Testis (tissue), 3 donors: ENCODE data around the gene C2orf66. TPM values are rescaled to one million over a fixed set of nuclear protein-coding genes. Genes with fewer than 3 reads are reported as not detected.

Source experiments
- DNase-seq: peaks from one replicate; pipeline ENCODE4 v3.0.0-alpha.2; 2019
- H3K27ac ChIP-seq, 2 donors: fragments of 200-600 bp; sonication (generic); one replicate each; pipeline ENCODE4 v1.5.1; 2019
- H3K27me3 ChIP-seq: fragments of 200-600 bp; sonication (generic); one replicate; pipeline ENCODE4 v1.5.1; 2019
- H3K36me3 ChIP-seq: fragments of 200-600 bp; sonication (generic); one replicate; pipeline ENCODE4 v1.5.1; 2017; ENCODE audit warnings: low read depth; ENCODE audit errors: missing control alignments
- H3K4me1 ChIP-seq: fragments of 200-600 bp; sonication (generic); one replicate; pipeline ENCODE4 v1.5.1; 2019
- H3K4me3 ChIP-seq, 2 donors: fragments of 200-600 bp; sonication (generic); one replicate each; pipeline ENCODE4 v1.5.1; 2017 to 2019
- H3K9me3 ChIP-seq: fragments of 200-600 bp; sonication (generic); one replicate; pipeline ENCODE4 v1.5.1; 2017
- POLR2A ChIP-seq: fragments of 450-650 bp; IDR thresholded peaks from one replicate; pipeline ENCODE4 v1.6.1; 2017; ENCODE audit warnings: antibody characterized with exemption, mild to moderate bottlenecking, moderate library complexity
- WGBS, 2 donors: methylation state at CpG; one replicate each; pipeline ENCODE4 v1.1.5; 2018; 5-methylcytosine and 5-hydroxymethylcytosine counted together
- intact Hi-C: fragments of 100-400 bp; cut with DNase I; formaldehyde crosslinking; loops from one replicate; pipeline ENCODE4 v1.15.1; 2023; ENCODE audit warnings: low total_unique reads
- polyA plus RNA-seq: library from polyadenylated mRNA; stranded (reverse); fragments of 350-450 nt; fragmentation: Illumina TruSeq; extraction: RNeasy Lipid Tissue Mini Kit (QIAGEN cat#74804); gene quantifications from one replicate; pipeline ENCODE4 v1.2.3, GENCODE V29; 2014; ENCODE audit warnings: low read depth, low replicate concordance; ENCODE audit not compliant: insufficient read depth
- total RNA-seq, 2 donors: library from RNA; depleted of rRNA; stranded (reverse); fragments of >200 nt; gene quantifications; one replicate each; pipeline ENCODE4 v1.2.3, GENCODE V29; 2016
- TF ChIP-seq, protein P1 (sequence below), 3 experiments: fragments of 450-650 bp in 2 of 3; fragments of 200-600 bp in 1 of 3; sonication (generic) in 1 of 3; IDR thresholded peaks; one replicate each; pipeline ENCODE4 v1.5.1; 2016 to 2019; ENCODE audit warnings: antibody characterized with exemption in 3 of 3, mild to moderate bottlenecking in 2 of 3, moderate library complexity in 1 of 3

C2orf66 gene
- total and polyA plus RNA-seq, 3 donors from 2014 or later, result 0.87 to 1.2 TPM; not detected in 1

DNA sequence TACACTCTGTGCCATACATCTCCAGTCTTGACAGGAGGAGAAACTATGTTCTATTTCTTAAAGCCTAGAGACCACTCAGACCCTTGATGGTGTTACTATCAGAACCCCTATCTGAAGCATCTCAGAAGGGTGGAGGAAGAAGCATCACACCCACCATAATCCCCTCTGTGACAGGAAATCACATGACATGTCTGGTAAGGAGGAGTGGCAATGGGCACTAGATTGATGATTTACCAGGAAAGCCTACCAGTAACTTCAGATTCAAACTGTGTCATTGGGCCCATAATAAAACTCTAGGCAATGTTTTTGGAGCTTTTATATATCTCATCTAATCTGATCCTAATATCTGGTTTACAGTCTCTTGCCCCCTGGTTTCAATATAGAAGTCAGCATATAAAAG, 37.1 kb upstream of the C2orf66 start:
- H3K36me3 ChIP-seq, result no peaks in the 10 kb centered on the region
- H3K27ac ChIP-seq, result no peak overlapping the region
- TF ChIP-seq, protein P1, sequence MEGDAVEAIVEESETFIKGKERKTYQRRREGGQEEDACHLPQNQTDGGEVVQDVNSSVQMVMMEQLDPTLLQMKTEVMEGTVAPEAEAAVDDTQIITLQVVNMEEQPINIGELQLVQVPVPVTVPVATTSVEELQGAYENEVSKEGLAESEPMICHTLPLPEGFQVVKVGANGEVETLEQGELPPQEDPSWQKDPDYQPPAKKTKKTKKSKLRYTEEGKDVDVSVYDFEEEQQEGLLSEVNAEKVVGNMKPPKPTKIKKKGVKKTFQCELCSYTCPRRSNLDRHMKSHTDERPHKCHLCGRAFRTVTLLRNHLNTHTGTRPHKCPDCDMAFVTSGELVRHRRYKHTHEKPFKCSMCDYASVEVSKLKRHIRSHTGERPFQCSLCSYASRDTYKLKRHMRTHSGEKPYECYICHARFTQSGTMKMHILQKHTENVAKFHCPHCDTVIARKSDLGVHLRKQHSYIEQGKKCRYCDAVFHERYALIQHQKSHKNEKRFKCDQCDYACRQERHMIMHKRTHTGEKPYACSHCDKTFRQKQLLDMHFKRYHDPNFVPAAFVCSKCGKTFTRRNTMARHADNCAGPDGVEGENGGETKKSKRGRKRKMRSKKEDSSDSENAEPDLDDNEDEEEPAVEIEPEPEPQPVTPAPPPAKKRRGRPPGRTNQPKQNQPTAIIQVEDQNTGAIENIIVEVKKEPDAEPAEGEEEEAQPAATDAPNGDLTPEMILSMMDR (IDR thresholded peaks at IDR 0.05), result no peak
- TF ChIP-seq POLR2A, result no peak
- no peak for DNase-seq
- H3K4me3 ChIP-seq, result no peak overlapping the region
- no peaks in the 10 kb centered on the region for H3K9me3 ChIP-seq
- H3K27me3 ChIP-seq, result no peaks in the 10 kb centered on the region
- H3K4me1 ChIP-seq, result no peaks in the 10 kb centered on the region
- intact Hi-C loops, result no loop called here

DNA sequence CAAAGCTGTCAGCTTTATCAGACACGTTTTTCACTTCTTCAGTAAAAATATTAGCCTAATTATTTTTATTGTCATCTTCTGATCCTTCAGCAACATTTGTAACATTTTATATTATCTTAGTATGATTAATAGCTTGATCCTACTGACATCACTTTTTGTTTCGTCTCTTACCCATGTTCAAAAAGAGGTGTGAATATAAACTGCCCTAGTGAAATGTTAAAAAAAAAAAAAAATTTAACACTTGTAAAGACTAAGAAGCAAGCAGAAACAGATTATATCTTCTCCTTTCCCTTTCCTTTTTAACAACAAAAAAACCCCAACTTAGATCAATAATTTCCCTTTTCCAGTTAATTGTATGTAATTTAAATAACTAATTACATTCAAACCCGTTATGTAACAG, 36.2 kb upstream of the C2orf66 start:
- WGBS, 2 donors, result 80 to 86% methylated on average over 3 of the region's 3 CpGs
- no peak overlapping the region for H3K27ac ChIP-seq
- H3K36me3 ChIP-seq, result no peaks in the 10 kb centered on the region
- H3K9me3 ChIP-seq, result no peaks in the 10 kb centered on the region
- no peak for TF ChIP-seq POLR2A
- TF ChIP-seq, protein P1 (IDR thresholded peaks at IDR 0.05), result no peak
- no peaks in the 10 kb centered on the region for H3K27me3 ChIP-seq
- no peak for DNase-seq
- no peak overlapping the region for H3K4me3 ChIP-seq
- intact Hi-C loops, result no loop called here
- H3K4me1 ChIP-seq, result no peaks in the 10 kb centered on the region

DNA sequence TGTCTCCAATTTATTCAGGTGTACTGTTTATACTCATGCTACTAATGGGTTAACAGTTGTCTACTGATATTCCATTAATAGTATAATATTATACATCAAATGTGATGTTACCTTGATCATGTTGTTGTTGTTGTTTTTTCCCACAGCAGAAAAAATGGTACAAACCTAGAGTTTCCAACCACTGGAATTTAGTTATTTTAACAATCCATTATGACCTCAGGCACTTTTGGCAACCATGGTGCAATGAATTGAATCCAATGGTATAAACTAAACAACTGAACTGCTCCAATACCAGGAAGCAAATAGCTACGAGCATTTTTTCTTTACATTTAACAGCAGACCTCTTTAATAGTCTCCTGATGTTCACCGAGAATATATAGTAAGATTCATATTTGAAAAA, 31.0 kb upstream of the C2orf66 start:
- no peaks in the 10 kb centered on the region for H3K36me3 ChIP-seq
- no peak for TF ChIP-seq POLR2A
- TF ChIP-seq, protein P1 (IDR thresholded peaks at IDR 0.05), result no peak
- intact Hi-C loops, result no loop called here

DNA sequence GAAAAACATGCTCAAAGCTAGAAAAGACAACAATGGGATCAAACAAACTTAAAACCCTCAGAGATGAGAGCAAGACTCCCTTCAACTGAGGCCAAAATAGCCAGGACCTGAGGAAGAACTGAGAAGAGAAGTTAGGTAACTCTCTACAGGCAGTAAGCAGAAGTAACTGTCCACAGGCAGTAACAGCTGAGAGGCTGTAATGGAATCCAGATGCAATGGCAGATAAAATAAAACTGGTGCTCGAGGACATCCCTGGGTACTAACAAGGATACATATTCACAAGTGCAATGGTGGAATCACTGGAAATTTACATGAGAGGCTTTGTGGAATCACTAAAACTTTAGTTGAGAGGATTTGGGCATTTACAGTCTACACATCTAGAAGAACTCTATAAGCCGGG, 30.4 kb upstream of the C2orf66 start:
- Histone ChIP-seq H3K36me3 (no peaks in the 10 kb centered on the region), H3K9me3 (no peaks in the 10 kb centered on the region), H3K4me1 (no peaks in the 10 kb centered on the region), H3K4me3 (no peak overlapping the region), H3K27ac (no peak overlapping the region), H3K27me3 (no peaks in the 10 kb centered on the region)
- 87 to 94% methylated on average over 2 of the region's 2 CpGs for WGBS, 2 donors
- intact Hi-C loops, result no loop called here
- DNase-seq, result no peak
- TF ChIP-seq POLR2A, result no peak
- TF ChIP-seq, protein P1 (IDR thresholded peaks at IDR 0.05), result no peak

More for the DNA sequence above, 31.0 kb upstream of the C2orf66 start:
- Histone ChIP-seq H3K27me3 (no peaks in the 10 kb centered on the region), H3K27ac (no peak overlapping the region), H3K4me3 (no peak overlapping the region), H3K4me1 (no peaks in the 10 kb centered on the region), H3K9me3 (no peaks in the 10 kb centered on the region)
- DNase-seq, result no peak
- 95 to 98% methylated on average over 2 of the region's 2 CpGs for WGBS, 2 donors

DNA sequence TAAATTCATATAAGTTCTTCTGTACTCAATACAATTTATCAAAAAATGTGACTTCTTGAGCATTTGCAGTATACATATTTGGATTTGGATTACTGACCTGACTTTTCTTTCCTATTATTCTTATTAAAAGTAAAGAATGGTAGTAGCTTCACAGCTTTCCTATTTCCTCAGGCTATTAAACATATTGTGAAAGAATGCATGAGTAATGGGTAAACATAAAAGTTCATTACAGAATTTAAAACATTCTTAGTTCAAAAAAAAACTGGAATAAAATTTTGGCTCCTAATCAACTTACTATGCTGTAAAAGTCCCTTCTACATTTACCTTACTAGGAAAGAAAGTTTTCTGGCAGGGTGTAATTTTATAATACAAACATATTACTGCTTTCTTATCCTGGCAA, 27.3 kb upstream of the C2orf66 start:
- intact Hi-C loops, result no loop called here
- TF ChIP-seq, protein P1 (IDR thresholded peaks at IDR 0.05), result no peak
- TF ChIP-seq POLR2A, result no peak

More for the DNA sequence above, 27.3 kb upstream of the C2orf66 start:
- no peaks in the 10 kb centered on the region for H3K4me1 ChIP-seq
- DNase-seq, result no peak
- H3K36me3 ChIP-seq, result no peaks in the 10 kb centered on the region
- H3K27ac ChIP-seq, result no peak overlapping the region
- H3K4me3 ChIP-seq, result no peak overlapping the region
- H3K9me3 ChIP-seq, result no peaks in the 10 kb centered on the region
- no peaks in the 10 kb centered on the region for H3K27me3 ChIP-seq
